HG02981 (cell line): ENCODE data around the gene PRPF8.
"Not testable (repeated sequence)": the region's sequence is repeated elsewhere in the genome, so short reads cannot be mapped to it uniquely, and the experiment has no call there.

Experiments used
- ATAC-seq: cut with Tn5 transposase; IDR thresholded peaks from one replicate; pipeline ENCODE4 v1.9.1; 2021; ENCODE audit warnings: mild to moderate bottlenecking, moderate library complexity; ENCODE audit not compliant: unreplicated experiment

The PRPF8 gene

GRCh38 chr17:1695365-1695764 lies 10.7 kb upstream of the PRPF8 start:
- ATAC-seq: no peak

- ATAC-seq: no peak
Observed at GRCh38 chr17:1693339-1693738, 8.7 kb upstream of the PRPF8 start.

- ATAC-seq: no peak
Observed at GRCh38 chr17:1690544-1691221, 6.0 kb upstream of the PRPF8 start.

- ATAC-seq: not testable (repeated sequence)
Observed at GRCh38 chr17:1688405-1688804, 3.7 kb upstream of the PRPF8 start.

GRCh38 chr17:1686086-1686485 lies 1.4 kb upstream of the PRPF8 start:
- ATAC-seq: no peak

GRCh38 chr17:1683459-1683858 lies 1.2 kb downstream of the PRPF8 start:
- no peak for ATAC-seq

GRCh38 chr17:1676401-1676800 lies 8.3 kb downstream of the PRPF8 start:
- ATAC-seq: no peak

- ATAC-seq: no peak
Observed at GRCh38 chr17:1673041-1673785, 11.5 kb downstream of the PRPF8 start.

- not testable (repeated sequence) for ATAC-seq
Observed at GRCh38 chr17:1663934-1664333, 20.7 kb downstream of the PRPF8 start.

- no peak for ATAC-seq
Observed at GRCh38 chr17:1661045-1661444, 23.6 kb downstream of the PRPF8 start.

- ATAC-seq: no peak
Observed at GRCh38 chr17:1658100-1658499, 26.6 kb downstream of the PRPF8 start.

- ATAC-seq: no peak
Observed at GRCh38 chr17:1653735-1654134, 30.9 kb downstream of the PRPF8 start.

- not testable (repeated sequence) for ATAC-seq
Observed at GRCh38 chr17:1652794-1653193, 31.9 kb downstream of the PRPF8 start.

GRCh38 chr17:1651559-1651844 lies 33.2 kb downstream of the PRPF8 start:
- ATAC-seq: no peak

- ATAC-seq: no peak
Observed at GRCh38 chr17:1650731-1651558, 33.7 kb downstream of the PRPF8 start.

GRCh38 chr17:1649844-1650501 lies 34.7 kb downstream of the PRPF8 start, which contains the start of gene RILP:
RILP (minus strand) TSS chr17:1649866; CDS start chr17:1649804, 62 bp downstream.
- ATAC-seq: no peak

- peak; percentile 38 for ATAC-seq
Observed at GRCh38 chr17:1648963-1649843, 35.5 kb downstream of the PRPF8 start.

- ATAC-seq: peak; percentile 46
Observed at GRCh38 chr17:1648173-1648962, 36.3 kb downstream of the PRPF8 start.

- ATAC-seq: no peak
Observed at GRCh38 chr17:1647802-1648171, 36.9 kb downstream of the PRPF8 start.
